K562 (cell line): ENCODE measurements around the gene MICU1. TPM values are rescaled to one million over a fixed set of nuclear protein-coding genes. Genes with fewer than 3 reads are reported as not detected.

Experiments
- KLF16 ChIP-seq: IDR thresholded peaks from 2 replicates; pipeline ENCODE4 v1.6.1; 2016; ENCODE audit warnings: antibody characterized with exemption
- POLR2G ChIP-seq: fragments of 200-400 bp; formaldehyde crosslinking; IDR thresholded peaks from 2 replicates; pipeline ENCODE4 v1.6.1; 2017; ENCODE audit warnings: low read depth, mild to moderate bottlenecking, antibody characterized with exemption, low read length, moderate library complexity
- SETDB1 ChIP-seq: IDR thresholded peaks from one replicate; pipeline ENCODE4 v1.6.1; 2012; ENCODE audit warnings: low read length, control low read depth, inconsistent platforms
- TFAM ChIP-seq: fragments of 250-450 bp; sonication (Bioruptor Pico); conservative IDR thresholded peaks from 2 replicates; pipeline ENCODE4 v1.5.0; 2021; ENCODE audit warnings: mild to moderate bottlenecking, moderate library complexity
- ZZZ3 ChIP-seq: fragments of 450-650 bp; IDR thresholded peaks from 2 replicates; pipeline ENCODE4 v1.6.1; 2016; ENCODE audit warnings: antibody characterized with exemption, mild to moderate bottlenecking, moderate library complexity
- polyA plus RNA-seq, 8 experiments: library from polyadenylated mRNA; depleted of rRNA in 4 of 8; stranded (reverse) in 5 of 8; unstranded in 3 of 8; fragments of >200 nt; fragmentation: Nextera tagmentation in 2 of 8; fragmentation: Illumina TruSeq in 1 of 8; extraction: Ambion mirVana in 2 of 8; extraction: Trizol in 1 of 8; gene quantifications; 2 replicates each; pipeline versions ENCODE4 v1.2.1 to v1.2.3, GENCODE V29; 2011 to 2014; ENCODE audit warnings: inconsistent platforms in 1 of 8, missing spikeins in 1 of 8
- total RNA-seq, 7 experiments: library from RNA; depleted of rRNA in 6 of 7; stranded (reverse); fragments of >200 nt in 6 of 7; fragmentation: Illumina TruSeq in 2 of 7; extraction: Trizol in 2 of 7; gene quantifications; 2 replicates each; pipeline versions ENCODE4 v1.2.1 to v1.2.3, GENCODE V29; 2011 to 2021; ENCODE audit warnings: low replicate concordance in 1 of 7
- TF ChIP-seq, protein P1 (sequence below): fragments of 200-800 bp; sonication (Bioruptor generic); IDR thresholded peaks from 2 replicates; pipeline ENCODE4 v1.6.1; 2017; ENCODE audit warnings: missing genetic modification characterization, missing compliant biosample characterization
- TF ChIP-seq, protein P2 (sequence below): fragments of 450-650 bp; IDR thresholded peaks from 2 replicates; pipeline ENCODE4 v1.6.1; 2016; ENCODE audit warnings: mild to moderate bottlenecking, moderate library complexity
- TF ChIP-seq, protein P3 (sequence below): fragments of 450-650 bp; conservative IDR thresholded peaks from 2 replicates; pipeline ENCODE4 v1.6.1; 2016; ENCODE audit warnings: missing genetic modification characterization, low read depth, mild to moderate bottlenecking, missing compliant biosample characterization, moderate library complexity
- TF ChIP-seq, protein P4 (sequence below): sonication (generic); formaldehyde crosslinking; IDR thresholded peaks from 2 replicates; pipeline ENCODE4 v1.8.0; 2022; ENCODE audit warnings: mild to moderate bottlenecking, missing genetic modification reagents

The MICU1 gene
- total and polyA plus RNA-seq, 9 of the 15 experiments (the other 6 are each of a cell fraction or from before 2014, with no cell fraction given) = 29.3 to 76.8 (median 48.4) TPM

DNA sequence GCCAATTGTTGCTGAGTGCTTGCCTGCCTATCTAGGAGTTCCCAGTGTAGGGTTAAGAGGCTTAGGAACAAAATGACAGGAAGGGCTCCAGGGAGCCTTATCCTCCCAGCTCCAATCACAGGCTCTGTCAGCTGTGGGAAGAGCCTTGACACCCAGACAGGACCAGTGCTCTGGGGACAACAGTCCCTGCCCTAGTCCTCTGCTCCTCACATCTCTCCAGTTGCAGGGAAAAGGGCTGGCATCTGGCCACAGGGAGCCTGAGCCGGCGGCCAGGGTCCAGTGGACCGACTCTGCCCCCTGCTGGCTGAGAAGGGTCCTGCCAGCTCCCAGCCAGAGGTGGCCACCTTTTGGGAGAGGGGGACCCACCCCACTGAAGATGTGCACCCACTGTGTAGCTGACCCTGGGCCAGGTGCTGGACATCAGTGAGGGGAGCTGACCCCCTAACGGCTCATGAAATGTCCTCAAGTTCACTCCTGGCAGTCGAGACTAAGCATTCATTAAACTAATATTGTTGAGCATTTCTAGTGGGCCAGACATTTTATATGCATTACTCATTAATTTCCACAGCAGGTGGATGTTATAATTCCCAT is 288.7 kb downstream of the MICU1 start (continued):
- TF ChIP-seq, protein P1, sequence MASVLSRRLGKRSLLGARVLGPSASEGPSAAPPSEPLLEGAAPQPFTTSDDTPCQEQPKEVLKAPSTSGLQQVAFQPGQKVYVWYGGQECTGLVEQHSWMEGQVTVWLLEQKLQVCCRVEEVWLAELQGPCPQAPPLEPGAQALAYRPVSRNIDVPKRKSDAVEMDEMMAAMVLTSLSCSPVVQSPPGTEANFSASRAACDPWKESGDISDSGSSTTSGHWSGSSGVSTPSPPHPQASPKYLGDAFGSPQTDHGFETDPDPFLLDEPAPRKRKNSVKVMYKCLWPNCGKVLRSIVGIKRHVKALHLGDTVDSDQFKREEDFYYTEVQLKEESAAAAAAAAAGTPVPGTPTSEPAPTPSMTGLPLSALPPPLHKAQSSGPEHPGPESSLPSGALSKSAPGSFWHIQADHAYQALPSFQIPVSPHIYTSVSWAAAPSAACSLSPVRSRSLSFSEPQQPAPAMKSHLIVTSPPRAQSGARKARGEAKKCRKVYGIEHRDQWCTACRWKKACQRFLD (CRISPR knock-in tag) = no peak
- TF ChIP-seq KLF16 (peak; percentile 51), SETDB1 (no peak), TFAM (CRISPR knock-in tag) (no peak), POLR2G (no peak), ZZZ3 (no peak)
- TF ChIP-seq, protein P2, sequence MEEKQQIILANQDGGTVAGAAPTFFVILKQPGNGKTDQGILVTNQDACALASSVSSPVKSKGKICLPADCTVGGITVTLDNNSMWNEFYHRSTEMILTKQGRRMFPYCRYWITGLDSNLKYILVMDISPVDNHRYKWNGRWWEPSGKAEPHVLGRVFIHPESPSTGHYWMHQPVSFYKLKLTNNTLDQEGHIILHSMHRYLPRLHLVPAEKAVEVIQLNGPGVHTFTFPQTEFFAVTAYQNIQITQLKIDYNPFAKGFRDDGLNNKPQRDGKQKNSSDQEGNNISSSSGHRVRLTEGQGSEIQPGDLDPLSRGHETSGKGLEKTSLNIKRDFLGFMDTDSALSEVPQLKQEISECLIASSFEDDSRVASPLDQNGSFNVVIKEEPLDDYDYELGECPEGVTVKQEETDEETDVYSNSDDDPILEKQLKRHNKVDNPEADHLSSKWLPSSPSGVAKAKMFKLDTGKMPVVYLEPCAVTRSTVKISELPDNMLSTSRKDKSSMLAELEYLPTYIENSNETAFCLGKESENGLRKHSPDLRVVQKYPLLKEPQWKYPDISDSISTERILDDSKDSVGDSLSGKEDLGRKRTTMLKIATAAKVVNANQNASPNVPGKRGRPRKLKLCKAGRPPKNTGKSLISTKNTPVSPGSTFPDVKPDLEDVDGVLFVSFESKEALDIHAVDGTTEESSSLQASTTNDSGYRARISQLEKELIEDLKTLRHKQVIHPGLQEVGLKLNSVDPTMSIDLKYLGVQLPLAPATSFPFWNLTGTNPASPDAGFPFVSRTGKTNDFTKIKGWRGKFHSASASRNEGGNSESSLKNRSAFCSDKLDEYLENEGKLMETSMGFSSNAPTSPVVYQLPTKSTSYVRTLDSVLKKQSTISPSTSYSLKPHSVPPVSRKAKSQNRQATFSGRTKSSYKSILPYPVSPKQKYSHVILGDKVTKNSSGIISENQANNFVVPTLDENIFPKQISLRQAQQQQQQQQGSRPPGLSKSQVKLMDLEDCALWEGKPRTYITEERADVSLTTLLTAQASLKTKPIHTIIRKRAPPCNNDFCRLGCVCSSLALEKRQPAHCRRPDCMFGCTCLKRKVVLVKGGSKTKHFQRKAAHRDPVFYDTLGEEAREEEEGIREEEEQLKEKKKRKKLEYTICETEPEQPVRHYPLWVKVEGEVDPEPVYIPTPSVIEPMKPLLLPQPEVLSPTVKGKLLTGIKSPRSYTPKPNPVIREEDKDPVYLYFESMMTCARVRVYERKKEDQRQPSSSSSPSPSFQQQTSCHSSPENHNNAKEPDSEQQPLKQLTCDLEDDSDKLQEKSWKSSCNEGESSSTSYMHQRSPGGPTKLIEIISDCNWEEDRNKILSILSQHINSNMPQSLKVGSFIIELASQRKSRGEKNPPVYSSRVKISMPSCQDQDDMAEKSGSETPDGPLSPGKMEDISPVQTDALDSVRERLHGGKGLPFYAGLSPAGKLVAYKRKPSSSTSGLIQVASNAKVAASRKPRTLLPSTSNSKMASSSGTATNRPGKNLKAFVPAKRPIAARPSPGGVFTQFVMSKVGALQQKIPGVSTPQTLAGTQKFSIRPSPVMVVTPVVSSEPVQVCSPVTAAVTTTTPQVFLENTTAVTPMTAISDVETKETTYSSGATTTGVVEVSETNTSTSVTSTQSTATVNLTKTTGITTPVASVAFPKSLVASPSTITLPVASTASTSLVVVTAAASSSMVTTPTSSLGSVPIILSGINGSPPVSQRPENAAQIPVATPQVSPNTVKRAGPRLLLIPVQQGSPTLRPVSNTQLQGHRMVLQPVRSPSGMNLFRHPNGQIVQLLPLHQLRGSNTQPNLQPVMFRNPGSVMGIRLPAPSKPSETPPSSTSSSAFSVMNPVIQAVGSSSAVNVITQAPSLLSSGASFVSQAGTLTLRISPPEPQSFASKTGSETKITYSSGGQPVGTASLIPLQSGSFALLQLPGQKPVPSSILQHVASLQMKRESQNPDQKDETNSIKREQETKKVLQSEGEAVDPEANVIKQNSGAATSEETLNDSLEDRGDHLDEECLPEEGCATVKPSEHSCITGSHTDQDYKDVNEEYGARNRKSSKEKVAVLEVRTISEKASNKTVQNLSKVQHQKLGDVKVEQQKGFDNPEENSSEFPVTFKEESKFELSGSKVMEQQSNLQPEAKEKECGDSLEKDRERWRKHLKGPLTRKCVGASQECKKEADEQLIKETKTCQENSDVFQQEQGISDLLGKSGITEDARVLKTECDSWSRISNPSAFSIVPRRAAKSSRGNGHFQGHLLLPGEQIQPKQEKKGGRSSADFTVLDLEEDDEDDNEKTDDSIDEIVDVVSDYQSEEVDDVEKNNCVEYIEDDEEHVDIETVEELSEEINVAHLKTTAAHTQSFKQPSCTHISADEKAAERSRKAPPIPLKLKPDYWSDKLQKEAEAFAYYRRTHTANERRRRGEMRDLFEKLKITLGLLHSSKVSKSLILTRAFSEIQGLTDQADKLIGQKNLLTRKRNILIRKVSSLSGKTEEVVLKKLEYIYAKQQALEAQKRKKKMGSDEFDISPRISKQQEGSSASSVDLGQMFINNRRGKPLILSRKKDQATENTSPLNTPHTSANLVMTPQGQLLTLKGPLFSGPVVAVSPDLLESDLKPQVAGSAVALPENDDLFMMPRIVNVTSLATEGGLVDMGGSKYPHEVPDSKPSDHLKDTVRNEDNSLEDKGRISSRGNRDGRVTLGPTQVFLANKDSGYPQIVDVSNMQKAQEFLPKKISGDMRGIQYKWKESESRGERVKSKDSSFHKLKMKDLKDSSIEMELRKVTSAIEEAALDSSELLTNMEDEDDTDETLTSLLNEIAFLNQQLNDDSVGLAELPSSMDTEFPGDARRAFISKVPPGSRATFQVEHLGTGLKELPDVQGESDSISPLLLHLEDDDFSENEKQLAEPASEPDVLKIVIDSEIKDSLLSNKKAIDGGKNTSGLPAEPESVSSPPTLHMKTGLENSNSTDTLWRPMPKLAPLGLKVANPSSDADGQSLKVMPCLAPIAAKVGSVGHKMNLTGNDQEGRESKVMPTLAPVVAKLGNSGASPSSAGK = no peak
- TF ChIP-seq, protein P3, sequence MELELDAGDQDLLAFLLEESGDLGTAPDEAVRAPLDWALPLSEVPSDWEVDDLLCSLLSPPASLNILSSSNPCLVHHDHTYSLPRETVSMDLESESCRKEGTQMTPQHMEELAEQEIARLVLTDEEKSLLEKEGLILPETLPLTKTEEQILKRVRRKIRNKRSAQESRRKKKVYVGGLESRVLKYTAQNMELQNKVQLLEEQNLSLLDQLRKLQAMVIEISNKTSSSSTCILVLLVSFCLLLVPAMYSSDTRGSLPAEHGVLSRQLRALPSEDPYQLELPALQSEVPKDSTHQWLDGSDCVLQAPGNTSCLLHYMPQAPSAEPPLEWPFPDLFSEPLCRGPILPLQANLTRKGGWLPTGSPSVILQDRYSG (tag) = no peak
- TF ChIP-seq, protein P4, sequence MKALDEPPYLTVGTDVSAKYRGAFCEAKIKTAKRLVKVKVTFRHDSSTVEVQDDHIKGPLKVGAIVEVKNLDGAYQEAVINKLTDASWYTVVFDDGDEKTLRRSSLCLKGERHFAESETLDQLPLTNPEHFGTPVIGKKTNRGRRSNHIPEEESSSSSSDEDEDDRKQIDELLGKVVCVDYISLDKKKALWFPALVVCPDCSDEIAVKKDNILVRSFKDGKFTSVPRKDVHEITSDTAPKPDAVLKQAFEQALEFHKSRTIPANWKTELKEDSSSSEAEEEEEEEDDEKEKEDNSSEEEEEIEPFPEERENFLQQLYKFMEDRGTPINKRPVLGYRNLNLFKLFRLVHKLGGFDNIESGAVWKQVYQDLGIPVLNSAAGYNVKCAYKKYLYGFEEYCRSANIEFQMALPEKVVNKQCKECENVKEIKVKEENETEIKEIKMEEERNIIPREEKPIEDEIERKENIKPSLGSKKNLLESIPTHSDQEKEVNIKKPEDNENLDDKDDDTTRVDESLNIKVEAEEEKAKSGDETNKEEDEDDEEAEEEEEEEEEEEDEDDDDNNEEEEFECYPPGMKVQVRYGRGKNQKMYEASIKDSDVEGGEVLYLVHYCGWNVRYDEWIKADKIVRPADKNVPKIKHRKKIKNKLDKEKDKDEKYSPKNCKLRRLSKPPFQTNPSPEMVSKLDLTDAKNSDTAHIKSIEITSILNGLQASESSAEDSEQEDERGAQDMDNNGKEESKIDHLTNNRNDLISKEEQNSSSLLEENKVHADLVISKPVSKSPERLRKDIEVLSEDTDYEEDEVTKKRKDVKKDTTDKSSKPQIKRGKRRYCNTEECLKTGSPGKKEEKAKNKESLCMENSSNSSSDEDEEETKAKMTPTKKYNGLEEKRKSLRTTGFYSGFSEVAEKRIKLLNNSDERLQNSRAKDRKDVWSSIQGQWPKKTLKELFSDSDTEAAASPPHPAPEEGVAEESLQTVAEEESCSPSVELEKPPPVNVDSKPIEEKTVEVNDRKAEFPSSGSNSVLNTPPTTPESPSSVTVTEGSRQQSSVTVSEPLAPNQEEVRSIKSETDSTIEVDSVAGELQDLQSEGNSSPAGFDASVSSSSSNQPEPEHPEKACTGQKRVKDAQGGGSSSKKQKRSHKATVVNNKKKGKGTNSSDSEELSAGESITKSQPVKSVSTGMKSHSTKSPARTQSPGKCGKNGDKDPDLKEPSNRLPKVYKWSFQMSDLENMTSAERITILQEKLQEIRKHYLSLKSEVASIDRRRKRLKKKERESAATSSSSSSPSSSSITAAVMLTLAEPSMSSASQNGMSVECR (CRISPR knock-in tag) = 0 out of 2 replicates have a peak, but pooled peaks have one; percentile 28
